Renal pelvis (tissue), 4 donors: ENCODE data around the gene KCNV2. TPM values are rescaled to one million over a fixed set of nuclear protein-coding genes. Genes with fewer than 3 reads are reported as not detected.

Experiments
- DNase-seq: peaks from one replicate; pipeline ENCODE4 v3.0.0-alpha.2; 2013
- polyA plus RNA-seq, 3 donors: library from polyadenylated mRNA; unstranded; fragments of 120-200 nt; gene quantifications; one replicate each; pipeline ENCODE4 v1.2.1, GENCODE V29; 2013; ENCODE audit not compliant: insufficient read length in 3 of 3

KCNV2 gene
- polyA plus RNA-seq, 3 donors: 0.10 to 0.31 (median 0.26) TPM

GRCh38 chr9:2758162-2758897, 41.0 kb downstream of the KCNV2 start:
- DNase-seq: no peak

DNA sequence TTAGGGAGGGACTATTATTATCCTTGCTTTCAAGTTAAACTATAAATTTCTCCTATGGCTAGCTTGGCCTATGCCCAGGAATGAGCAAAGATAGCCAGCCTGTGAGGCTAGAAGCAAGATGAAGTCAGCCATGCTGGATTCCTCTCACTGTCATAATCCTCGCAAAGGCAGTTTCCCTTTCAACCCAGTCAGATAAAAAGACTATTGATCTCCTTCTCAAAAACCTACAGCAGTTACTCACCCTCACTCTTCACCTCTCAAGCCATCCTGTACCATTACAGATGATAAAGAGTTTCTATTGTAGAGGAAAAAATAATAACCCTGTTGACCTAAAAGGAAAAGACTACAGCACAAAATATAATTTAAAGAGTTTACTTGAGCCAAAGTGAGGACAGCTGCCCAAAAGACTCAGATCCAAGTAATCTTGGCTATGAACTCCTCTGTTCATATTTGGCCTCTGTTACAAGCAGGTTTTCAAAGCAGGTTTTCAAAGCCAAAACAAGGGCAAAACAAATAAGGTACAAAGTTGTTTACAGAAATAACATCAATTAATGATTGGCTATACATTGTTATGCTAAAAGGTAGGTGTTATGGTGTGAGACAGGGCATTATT, 41.7 kb downstream of the KCNV2 start:
- no peak for DNase-seq

DNA sequence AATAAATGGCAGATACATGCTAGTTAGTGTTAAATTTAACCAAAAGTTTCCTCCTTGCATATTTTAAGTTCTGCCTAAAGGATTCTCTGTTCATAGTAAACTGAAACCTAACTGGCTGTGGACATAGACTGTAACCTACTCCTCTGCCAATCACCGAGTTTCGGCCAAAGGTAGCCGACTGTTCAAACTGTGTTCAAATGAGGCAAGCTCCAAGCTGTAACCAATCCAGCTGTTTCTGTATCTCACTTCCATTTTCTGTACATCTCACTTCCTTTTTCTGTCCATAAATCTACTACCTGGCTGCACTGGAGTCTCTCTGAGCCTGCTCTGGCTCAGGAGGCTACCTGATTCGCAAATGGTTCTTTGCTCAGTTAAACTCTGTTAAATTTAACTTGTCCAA, 44.1 kb downstream of the KCNV2 start:
- DNase-seq: no peak

GRCh38 chr9:2764353-2764752, 47.0 kb downstream of the KCNV2 start:
- DNase-seq: no peak

- DNase-seq: no peak
Observed at GRCh38 chr9:2765250-2765880, 48.1 kb downstream of the KCNV2 start.

DNA sequence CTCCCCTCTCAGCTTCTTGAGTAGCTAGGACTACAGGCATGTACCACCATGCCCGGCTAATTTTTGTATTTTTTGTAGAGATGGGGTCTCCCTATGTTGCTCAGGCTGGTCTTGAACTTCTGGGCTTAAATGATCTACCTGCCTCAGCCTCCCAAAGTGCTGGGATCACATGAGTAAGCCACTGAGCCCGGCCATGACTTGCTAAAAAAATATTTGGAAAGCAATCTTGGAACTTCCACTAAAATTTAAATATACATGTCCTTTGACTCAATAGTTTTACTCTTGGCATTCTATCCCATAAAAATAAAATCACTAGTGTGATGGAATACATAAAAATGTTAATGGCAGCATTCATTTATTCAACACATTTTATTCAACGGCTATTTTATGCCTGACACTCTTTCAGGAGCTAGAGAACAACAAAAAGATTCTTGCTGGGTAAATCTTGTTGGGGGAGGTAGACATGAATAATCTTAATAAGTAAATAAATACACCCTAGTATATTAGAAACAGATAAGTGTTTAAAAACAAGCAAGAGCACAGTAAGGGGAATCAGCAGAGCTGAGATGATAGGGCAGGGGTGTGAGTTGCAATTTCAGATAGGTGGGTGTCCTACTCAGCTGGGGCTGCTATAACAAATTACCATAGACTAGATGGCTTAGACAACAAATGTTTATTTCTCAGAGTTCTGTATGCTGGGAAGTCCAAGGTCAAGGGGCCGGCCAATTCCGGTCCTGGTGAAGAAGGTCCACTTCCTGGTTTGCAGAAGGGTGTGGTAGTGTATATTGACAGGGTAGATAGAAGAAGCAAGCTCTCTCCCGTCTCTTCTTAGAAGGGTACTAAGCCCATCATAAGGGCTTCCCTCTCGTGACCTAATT, 50.7 kb downstream of the KCNV2 start:
- no peak for DNase-seq

DNA sequence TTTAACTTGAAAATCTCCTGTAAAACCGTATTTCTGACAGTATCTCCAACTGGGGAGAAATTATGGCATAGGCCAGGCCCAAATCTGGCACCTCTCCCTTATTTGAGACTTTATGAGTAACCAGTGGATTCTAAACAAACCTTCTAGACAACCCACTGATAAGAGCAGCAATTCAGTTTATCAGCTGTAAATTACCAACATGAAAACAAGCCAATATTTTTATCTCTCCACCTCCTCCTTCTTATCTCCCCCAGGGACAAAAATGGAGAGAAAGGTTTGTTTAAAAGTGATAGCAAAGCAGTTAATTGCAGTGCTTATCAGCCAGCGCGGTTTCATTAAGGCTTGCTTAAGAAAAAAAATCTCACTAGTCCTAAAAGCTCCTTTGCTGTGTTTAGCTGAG, 53.8 kb downstream of the KCNV2 start:
- no peak for DNase-seq

DNA sequence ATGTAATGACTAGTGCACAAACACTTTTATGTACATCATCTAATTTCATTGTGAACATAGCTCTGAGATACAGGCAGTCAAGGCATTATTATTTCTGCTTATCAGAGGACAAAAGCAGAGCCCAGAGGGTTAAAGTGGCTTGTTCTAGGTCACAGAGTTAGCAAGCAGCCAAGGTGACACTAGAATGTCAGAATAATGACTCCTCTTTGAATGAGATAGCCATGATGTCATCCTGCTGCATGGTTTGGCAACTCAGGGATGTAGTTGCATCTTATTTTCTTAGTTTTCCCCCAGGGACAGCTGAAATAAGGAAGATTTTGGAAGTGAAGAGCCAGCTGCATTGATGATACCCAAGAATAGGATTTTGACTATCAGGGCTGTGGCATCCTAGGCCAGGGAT, 54.4 kb downstream of the KCNV2 start:
- DNase-seq: no peak

GRCh38 chr9:2777454-2777853, 60.1 kb downstream of the KCNV2 start:
- DNase-seq: no peak

DNA sequence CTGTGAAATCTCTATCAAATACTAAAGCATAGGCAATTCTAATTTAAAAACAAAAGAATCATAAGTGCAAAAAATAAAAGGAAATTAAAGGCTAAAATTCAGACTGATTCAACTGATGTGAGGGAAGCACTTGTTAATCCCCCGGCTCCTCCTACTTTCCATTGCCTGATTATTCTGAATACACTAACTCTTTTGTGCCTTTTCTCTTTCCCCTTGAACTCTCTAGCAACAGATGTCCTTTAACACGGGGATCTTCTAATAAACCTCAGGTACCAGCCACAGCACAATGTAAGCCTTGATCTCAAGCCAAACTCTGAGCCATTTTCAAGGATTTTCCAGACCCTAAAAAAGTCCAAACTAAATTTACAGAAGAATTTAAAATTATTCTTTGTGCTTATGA, 61.5 kb downstream of the KCNV2 start:
- no peak for DNase-seq

Other genes starting within 250 kb of the KCNV2 start
- gene VLDLR, start 95.7 kb upstream of the KCNV2 start, polyA plus RNA-seq: 10 to 100 TPM; 26.9 to 30.7 (median 29.9) TPM
- 10 to 100 TPM; 35.5 to 40.8 (median 37.2) TPM for gene PUM3, start 126.6 kb downstream of the KCNV2 start, polyA plus RNA-seq